Stimulated activated CD4-positive, alpha-beta T cell treated with anti-CD3 and anti-CD28 coated beads, Interleukin-15, amount 100 ng/mL, for 1 hour (primary cell): ENCODE data around the gene GALNT7.
A peak's percentile ranks its signal among the peaks of the same experiment; 100 is the strongest.
"Not testable (repeated sequence)": the region's sequence is repeated elsewhere in the genome, so short reads cannot be mapped to it uniquely, and the experiment has no call there.

Experiments used
- DNase-seq, 2 donors: peaks; one replicate each; pipeline ENCODE4 v3.0.0-alpha.2; 2020; ENCODE audit warnings: low read depth in 1 of 2, low spot score in 1 of 2

The GALNT7 gene

GRCh38 chr4:173166491-173166890, 2.1 kb upstream of the GALNT7 start:
- DNase-seq = no peak

GRCh38 chr4:173167758-173168395, 734 bp upstream of the GALNT7 start:
- peak in 1 of 2 donors; percentile 12 for DNase-seq

- no peak for DNase-seq
Measured at GRCh38 chr4:173169178-173169427, 492 bp downstream of the GALNT7 start.

GRCh38 chr4:173169428-173170181, 994 bp downstream of the GALNT7 start:
- peak; percentile 23 to 41 for DNase-seq

GRCh38 chr4:173170182-173170778, 1.7 kb downstream of the GALNT7 start:
- DNase-seq = no peak

- DNase-seq = no peak
Measured at GRCh38 chr4:173171098-173171497, 2.5 kb downstream of the GALNT7 start.

- DNase-seq = no peak
Measured at GRCh38 chr4:173171987-173172386, 3.4 kb downstream of the GALNT7 start.

- no peak for DNase-seq
Measured at GRCh38 chr4:173174184-173174583, 5.6 kb downstream of the GALNT7 start.

GRCh38 chr4:173174594-173175012, 6.0 kb downstream of the GALNT7 start:
- no peak for DNase-seq

GRCh38 chr4:173176010-173176409, 7.4 kb downstream of the GALNT7 start:
- no peak for DNase-seq

- DNase-seq = no peak
Measured at GRCh38 chr4:173177232-173177631, 8.6 kb downstream of the GALNT7 start.

- DNase-seq = no peak
Measured at GRCh38 chr4:173178144-173178543, 9.5 kb downstream of the GALNT7 start.

GRCh38 chr4:173181848-173182247, 13.2 kb downstream of the GALNT7 start:
- DNase-seq = no peak

GRCh38 chr4:173182403-173182802, 13.8 kb downstream of the GALNT7 start:
- DNase-seq = no peak

- not testable (repeated sequence) for DNase-seq
Measured at GRCh38 chr4:173183659-173184247, 15.1 kb downstream of the GALNT7 start.

GRCh38 chr4:173185847-173186510, 17.4 kb downstream of the GALNT7 start:
- no peak for DNase-seq

- DNase-seq = no peak
Measured at GRCh38 chr4:173187732-173188131, 19.1 kb downstream of the GALNT7 start.

- DNase-seq = no peak
Measured at GRCh38 chr4:173188648-173189047, 20.0 kb downstream of the GALNT7 start.

GRCh38 chr4:173189117-173189693, 20.6 kb downstream of the GALNT7 start:
- no peak for DNase-seq

GRCh38 chr4:173191623-173192041, 23.0 kb downstream of the GALNT7 start:
- no peak for DNase-seq
